ENCODE results near the gene NOTCH4.
"Not testable (repeated sequence)": the region's sequence is repeated elsewhere in the genome, so short reads cannot be mapped to it uniquely, and the experiment has no call there.

NOTCH4 gene

GRCh38 chr6:32212076-32212760 is 11.6 kb downstream of the NOTCH4 start:
- no peaks in the 10 kb centered on the region for H3K36me3 ChIP-seq (ENCODE audit: control insufficient read depth in 4 of 4, insufficient read depth in 4 of 4, low read length in 3 of 4)
- peaks cover 0 to 6% (median 4%) of the 10 kb centered on the region in 4 experiments for H3K4me1 ChIP-seq (ENCODE audit: control extremely low read depth in 1 of 4, control insufficient read depth in 4 of 4, insufficient read depth in 4 of 4, low read length in 3 of 4)
- no peaks in the 10 kb centered on the region for H3K27me3 ChIP-seq (replicated peaks in 2 of 5; ENCODE audit: control insufficient read depth in 4 of 5, insufficient read depth in 5 of 5, low read length in 4 of 5)
- ChIA-PET CTCF (interaction anchor here (0.8 to 1.7 kb wide), 2 partner anchors 24 to 615 kb away, joined by 3 read pairs; no protein-coding TSS in a partner anchor), POLR2A (interaction anchor here (0.6 kb wide), 1 partner anchor 120 kb away, joined by 3 read pairs; no protein-coding TSS in a partner anchor)
- H3K27ac ChIP-seq (ENCODE audit: insufficient read depth in 1 of 2, low read depth in 1 of 2, low read length in 2 of 2, poor library complexity in 1 of 2, severe bottlenecking in 2 of 2): no peak overlapping the region
- WGBS (ENCODE audit: insufficient coverage): 95% methylated on average over 7 of the region's 12 CpGs
- H3K9me3 ChIP-seq (ENCODE audit: control extremely low read depth in 1 of 5, control insufficient read depth in 4 of 5, insufficient read depth in 2 of 5, low read depth in 1 of 5, low read length in 4 of 5): no peaks in the 10 kb centered on the region
- DNase-seq: no peak
- no peak overlapping the region for H3K4me3 ChIP-seq (ENCODE audit: control insufficient read depth in 1 of 7, extremely low read depth in 1 of 7, insufficient read depth in 4 of 7, low read depth in 2 of 7, low read length in 6 of 7)

- DNase-seq; H3K4me1 ChIP-seq (ENCODE audit: control extremely low read depth in 1 of 4, control insufficient read depth in 4 of 4, insufficient read depth in 4 of 4, low read length in 3 of 4); H3K27ac ChIP-seq (ENCODE audit: insufficient read depth in 1 of 2, low read depth in 1 of 2, low read length in 2 of 2, poor library complexity in 1 of 2, severe bottlenecking in 2 of 2); POLR2A ChIA-PET; H3K4me3 ChIP-seq (ENCODE audit: control insufficient read depth in 1 of 7, extremely low read depth in 1 of 7, insufficient read depth in 4 of 7, low read depth in 2 of 7, low read length in 6 of 7); H3K27me3 ChIP-seq (replicated peaks in 2 of 5; ENCODE audit: control insufficient read depth in 4 of 5, insufficient read depth in 5 of 5, low read length in 4 of 5); H3K36me3 ChIP-seq (ENCODE audit: control insufficient read depth in 4 of 4, insufficient read depth in 4 of 4, low read length in 3 of 4); H3K9me3 ChIP-seq (ENCODE audit: control extremely low read depth in 1 of 5, control insufficient read depth in 4 of 5, insufficient read depth in 2 of 5, low read depth in 1 of 5, low read length in 4 of 5): not testable (repeated sequence)
- WGBS (ENCODE audit: insufficient coverage): 100% methylated on average over 1 of the region's 4 CpGs
- CTCF ChIA-PET: interaction anchor here (0.8 to 1.7 kb wide), 2 partner anchors 24 to 616 kb away, joined by 3 read pairs; no protein-coding TSS in a partner anchor
These were observed 12.4 kb downstream of the NOTCH4 start for GRCh38 chr6:32211432-32211831.

GRCh38 chr6:32210191-32210601 is 13.7 kb downstream of the NOTCH4 start:
- ChIA-PET CTCF (interaction anchor here (1.8 kb wide), 1 partner anchor 15 kb away, joined by 4 read pairs; no protein-coding TSS in a partner anchor), POLR2A (no interaction called here)

GRCh38 chr6:32208996-32209395 is 14.9 kb downstream of the NOTCH4 start:
- no peaks in the 10 kb centered on the region for H3K27me3 ChIP-seq (replicated peaks in 2 of 5; ENCODE audit: control insufficient read depth in 4 of 5, insufficient read depth in 5 of 5, low read length in 4 of 5)
- H3K4me3 ChIP-seq (ENCODE audit: control insufficient read depth in 1 of 7, extremely low read depth in 1 of 7, insufficient read depth in 4 of 7, low read depth in 2 of 7, low read length in 6 of 7): no peak overlapping the region
- H3K4me1 ChIP-seq (ENCODE audit: control extremely low read depth in 1 of 4, control insufficient read depth in 4 of 4, insufficient read depth in 4 of 4, low read length in 3 of 4): peaks cover 0 to 4% (median 2%) of the 10 kb centered on the region in 4 experiments
- CTCF ChIA-PET: interaction anchor here (1.8 kb wide), 1 partner anchor 13 kb away, joined by 4 read pairs; no protein-coding TSS in a partner anchor
- WGBS (ENCODE audit: insufficient coverage): 100% methylated on average over 1 of the region's 1 CpG
- H3K36me3 ChIP-seq (ENCODE audit: control insufficient read depth in 4 of 4, insufficient read depth in 4 of 4, low read length in 3 of 4): no peaks in the 10 kb centered on the region
- H3K27ac ChIP-seq (ENCODE audit: insufficient read depth in 1 of 2, low read depth in 1 of 2, low read length in 2 of 2, poor library complexity in 1 of 2, severe bottlenecking in 2 of 2): no peak overlapping the region
- no peak for DNase-seq
- H3K9me3 ChIP-seq (ENCODE audit: control extremely low read depth in 1 of 5, control insufficient read depth in 4 of 5, insufficient read depth in 2 of 5, low read depth in 1 of 5, low read length in 4 of 5): no peaks in the 10 kb centered on the region
- POLR2A ChIA-PET: interaction anchor here (1.3 kb wide), 1 partner anchor 10 kb away, joined by 3 read pairs; no protein-coding TSS in a partner anchor

More at GRCh38 chr6:32210191-32210601, 13.7 kb downstream of the NOTCH4 start:
- peaks cover 0 to 6% (median 4%) of the 10 kb centered on the region in 4 experiments for H3K4me1 ChIP-seq (ENCODE audit: control extremely low read depth in 1 of 4, control insufficient read depth in 4 of 4, insufficient read depth in 4 of 4, low read length in 3 of 4)
- WGBS (ENCODE audit: insufficient coverage): 96% methylated on average over 5 of the region's 5 CpGs
- H3K27ac ChIP-seq (ENCODE audit: insufficient read depth in 1 of 2, low read depth in 1 of 2, low read length in 2 of 2, poor library complexity in 1 of 2, severe bottlenecking in 2 of 2): no peak overlapping the region
- no peaks in the 10 kb centered on the region for H3K9me3 ChIP-seq (ENCODE audit: control extremely low read depth in 1 of 5, control insufficient read depth in 4 of 5, insufficient read depth in 2 of 5, low read depth in 1 of 5, low read length in 4 of 5)
- no peaks in the 10 kb centered on the region for H3K36me3 ChIP-seq (ENCODE audit: control insufficient read depth in 4 of 4, insufficient read depth in 4 of 4, low read length in 3 of 4)
- no peaks in the 10 kb centered on the region for H3K27me3 ChIP-seq (replicated peaks in 2 of 5; ENCODE audit: control insufficient read depth in 4 of 5, insufficient read depth in 5 of 5, low read length in 4 of 5)
- H3K4me3 ChIP-seq (ENCODE audit: control insufficient read depth in 1 of 7, extremely low read depth in 1 of 7, insufficient read depth in 4 of 7, low read depth in 2 of 7, low read length in 6 of 7): no peak overlapping the region
- DNase-seq: no peak

- no peak for DNase-seq
- ChIA-PET CTCF (interaction anchor here (1.0 to 1.3 kb wide), 2 partner anchors 11 to 88 kb away, joined by 3 to 4 read pairs; no protein-coding TSS in a partner anchor), POLR2A (no interaction called here)
- Histone ChIP-seq H3K36me3 (ENCODE audit: control insufficient read depth in 4 of 4, insufficient read depth in 4 of 4, low read length in 3 of 4) (no peaks in the 10 kb centered on the region), H3K4me1 (ENCODE audit: control extremely low read depth in 1 of 4, control insufficient read depth in 4 of 4, insufficient read depth in 4 of 4, low read length in 3 of 4) (no peaks in the 10 kb centered on the region), H3K4me3 (ENCODE audit: control insufficient read depth in 1 of 7, extremely low read depth in 1 of 7, insufficient read depth in 4 of 7, low read depth in 2 of 7, low read length in 6 of 7) (no peak overlapping the region), H3K27me3 (replicated peaks in 2 of 5; ENCODE audit: control insufficient read depth in 4 of 5, insufficient read depth in 5 of 5, low read length in 4 of 5) (no peaks in the 10 kb centered on the region), H3K27ac (ENCODE audit: insufficient read depth in 1 of 2, low read depth in 1 of 2, low read length in 2 of 2, poor library complexity in 1 of 2, severe bottlenecking in 2 of 2) (no peak overlapping the region), H3K9me3 (ENCODE audit: control extremely low read depth in 1 of 5, control insufficient read depth in 4 of 5, insufficient read depth in 2 of 5, low read depth in 1 of 5, low read length in 4 of 5) (no peaks in the 10 kb centered on the region)
- 96% methylated on average over 3 of the region's 3 CpGs for WGBS (ENCODE audit: insufficient coverage)
These were observed 19.6 kb downstream of the NOTCH4 start for GRCh38 chr6:32204268-32204715.

- Histone ChIP-seq H3K4me3 (ENCODE audit: control insufficient read depth in 1 of 7, extremely low read depth in 1 of 7, insufficient read depth in 4 of 7, low read depth in 2 of 7, low read length in 6 of 7) (no peak overlapping the region), H3K27me3 (replicated peaks in 2 of 5; ENCODE audit: control insufficient read depth in 4 of 5, insufficient read depth in 5 of 5, low read length in 4 of 5) (no peaks in the 10 kb centered on the region), H3K27ac (ENCODE audit: insufficient read depth in 1 of 2, low read depth in 1 of 2, low read length in 2 of 2, poor library complexity in 1 of 2, severe bottlenecking in 2 of 2) (no peak overlapping the region), H3K4me1 (ENCODE audit: control extremely low read depth in 1 of 4, control insufficient read depth in 4 of 4, insufficient read depth in 4 of 4, low read length in 3 of 4) (no peaks in the 10 kb centered on the region), H3K9me3 (ENCODE audit: control extremely low read depth in 1 of 5, control insufficient read depth in 4 of 5, insufficient read depth in 2 of 5, low read depth in 1 of 5, low read length in 4 of 5) (no peaks in the 10 kb centered on the region), H3K36me3 (ENCODE audit: control insufficient read depth in 4 of 4, insufficient read depth in 4 of 4, low read length in 3 of 4) (no peaks in the 10 kb centered on the region)
- WGBS (ENCODE audit: insufficient coverage): 92% methylated on average over 9 of the region's 9 CpGs
- ChIA-PET POLR2A (no interaction called here), CTCF (interaction anchor here (1.0 to 1.4 kb wide), 3 partner anchors 12 to 87 kb away, joined by 3 to 4 read pairs (median 3); no protein-coding TSS in a partner anchor)
- DNase-seq: no peak
These were observed 20.2 kb downstream of the NOTCH4 start for GRCh38 chr6:32203426-32204267.
